ENCODE measurements around the gene NLN.
"Not testable (repeated sequence)": the region's sequence is repeated elsewhere in the genome, so short reads cannot be mapped to it uniquely, and the experiment has no call there.

Gene NLN

GRCh38 chr5:65866837-65867521 is 145.0 kb downstream of the NLN start:
- in situ Hi-C loops (cut with MboI; ENCODE audit: low sequenced_read_pairs), result no loop called here

- in situ Hi-C loops (cut with MboI; ENCODE audit: low sequenced_read_pairs), result no loop called here
These were observed 145.7 kb downstream of the NLN start for GRCh38 chr5:65867542-65868195.

- in situ Hi-C loops (cut with MboI; ENCODE audit: low sequenced_read_pairs), result no loop called here
These were observed 146.5 kb downstream of the NLN start for GRCh38 chr5:65868509-65868908.

GRCh38 chr5:65871182-65871581 is 149.2 kb downstream of the NLN start:
- in situ Hi-C loops (cut with MboI; ENCODE audit: low sequenced_read_pairs), result no loop called here

GRCh38 chr5:65871776-65872175 is 149.8 kb downstream of the NLN start:
- in situ Hi-C loops (cut with MboI; ENCODE audit: low sequenced_read_pairs), result not testable (repeated sequence)

GRCh38 chr5:65873181-65873750 is 151.3 kb downstream of the NLN start:
- in situ Hi-C loops (cut with MboI; ENCODE audit: low sequenced_read_pairs), result no loop called here

GRCh38 chr5:65874241-65874640 is 152.2 kb downstream of the NLN start:
- in situ Hi-C loops (cut with MboI; ENCODE audit: low sequenced_read_pairs), result no loop called here

GRCh38 chr5:65876496-65876895 is 154.5 kb downstream of the NLN start:
- in situ Hi-C loops (cut with MboI; ENCODE audit: low sequenced_read_pairs), result no loop called here

- in situ Hi-C loops (cut with MboI; ENCODE audit: low sequenced_read_pairs), result no loop called here
These were observed 155.0 kb downstream of the NLN start for GRCh38 chr5:65876970-65877369.
